Endothelial cell (in vitro differentiated cells): ENCODE results near the gene F7. TPM values are rescaled to one million over a fixed set of nuclear protein-coding genes. Genes with fewer than 3 reads are reported as not detected.

Experiments used
- DNase-seq: peaks from one replicate; pipeline ENCODE4 v3.0.0; 2021; ENCODE audit warnings: low spot score
- H3K27ac Mint-ChIP-seq: one replicate; pipeline ENCODE4 v1.8.0; 2021; ENCODE audit warnings: mixed read lengths, inconsistent platforms; ENCODE audit not compliant: unreplicated experiment
- H3K27me3 Mint-ChIP-seq: one replicate; pipeline ENCODE4 v1.8.0; 2021; ENCODE audit warnings: mild to moderate bottlenecking, moderate library complexity, mixed read lengths, inconsistent platforms; ENCODE audit not compliant: unreplicated experiment
- H3K36me3 Mint-ChIP-seq: one replicate; pipeline ENCODE4 v1.8.0; 2021; ENCODE audit warnings: mild to moderate bottlenecking, low read depth, mixed read lengths, inconsistent platforms; ENCODE audit not compliant: unreplicated experiment
- H3K4me1 Mint-ChIP-seq: one replicate; pipeline ENCODE4 v1.8.0; 2021; ENCODE audit warnings: mild to moderate bottlenecking, mixed read lengths, inconsistent platforms; ENCODE audit not compliant: unreplicated experiment
- H3K4me3 Mint-ChIP-seq: one replicate; pipeline ENCODE4 v1.8.0; 2021; ENCODE audit warnings: mild to moderate bottlenecking, mixed read lengths, inconsistent platforms; ENCODE audit not compliant: unreplicated experiment
- H3K9me3 Mint-ChIP-seq: one replicate; pipeline ENCODE4 v1.8.0; 2021; ENCODE audit warnings: mixed read lengths, inconsistent platforms; ENCODE audit not compliant: unreplicated experiment
- CTCF ChIP-seq: fragments of 200-600 bp; sonication (generic); IDR thresholded peaks from one replicate; pipeline ENCODE4 v1.5.0; 2021; ENCODE audit warnings: antibody characterized with exemption; ENCODE audit not compliant: unreplicated experiment
- total RNA-seq: library from RNA; stranded (reverse); fragmentation: NEBNext Ultra II Directional; extraction: Animal tissue kit (Norgen Biotek cat#: 25700); gene quantifications from one replicate; pipeline ENCODE4 v1.2.1, GENCODE V29; 2021; ENCODE audit not compliant: unreplicated experiment

Gene F7
- total RNA-seq, 1 donor from 2014 or later: not detected

DNA sequence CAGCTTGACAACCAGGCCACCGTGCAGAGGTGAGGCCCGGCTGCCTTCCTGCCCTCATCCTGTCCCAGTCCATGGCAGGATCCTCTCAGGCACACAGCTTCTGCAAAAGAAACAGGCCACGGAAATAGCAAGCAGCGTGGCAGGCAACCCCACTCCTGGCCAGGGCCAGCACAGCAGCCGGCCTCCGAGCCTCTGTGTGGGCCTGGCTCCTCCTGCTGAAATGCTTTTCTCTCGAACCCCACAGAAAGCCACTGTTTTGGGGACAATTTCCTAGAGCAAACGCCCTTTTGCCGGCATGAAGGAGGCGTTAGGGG is 39.5 kb upstream of the F7 start:
- no peak for TF ChIP-seq CTCF
- Mint-ChIP-seq H3K27ac (no peak overlapping the region), H3K4me1 (no peaks in the 10 kb centered on the region), H3K27me3 (peaks cover 14% of the 10 kb centered on the region), H3K9me3 (no peaks in the 10 kb centered on the region), H3K4me3 (no peak overlapping the region), H3K36me3 (peaks cover 3% of the 10 kb centered on the region)
- no peak for DNase-seq

- no peak for TF ChIP-seq CTCF
- no peak for DNase-seq
- H3K27me3 Mint-ChIP-seq: peaks cover 14% of the 10 kb centered on the region
- H3K27ac Mint-ChIP-seq: no peak overlapping the region
- no peaks in the 10 kb centered on the region for H3K9me3 Mint-ChIP-seq
- H3K36me3 Mint-ChIP-seq: peaks cover 3% of the 10 kb centered on the region
- no peak overlapping the region for H3K4me3 Mint-ChIP-seq
- H3K4me1 Mint-ChIP-seq: no peaks in the 10 kb centered on the region
Measured at GRCh38 chr13:113066746-113067145, 38.8 kb upstream of the F7 start.

GRCh38 chr13:113069861-113070805 is 35.5 kb upstream of the F7 start:
- Mint-ChIP-seq H3K4me1 (no peaks in the 10 kb centered on the region), H3K27me3 (peaks cover 6% of the 10 kb centered on the region), H3K9me3 (no peaks in the 10 kb centered on the region), H3K27ac (no peak overlapping the region), H3K36me3 (no peaks in the 10 kb centered on the region), H3K4me3 (no peak overlapping the region)
- DNase-seq: no peak
- TF ChIP-seq CTCF: no peak

DNA sequence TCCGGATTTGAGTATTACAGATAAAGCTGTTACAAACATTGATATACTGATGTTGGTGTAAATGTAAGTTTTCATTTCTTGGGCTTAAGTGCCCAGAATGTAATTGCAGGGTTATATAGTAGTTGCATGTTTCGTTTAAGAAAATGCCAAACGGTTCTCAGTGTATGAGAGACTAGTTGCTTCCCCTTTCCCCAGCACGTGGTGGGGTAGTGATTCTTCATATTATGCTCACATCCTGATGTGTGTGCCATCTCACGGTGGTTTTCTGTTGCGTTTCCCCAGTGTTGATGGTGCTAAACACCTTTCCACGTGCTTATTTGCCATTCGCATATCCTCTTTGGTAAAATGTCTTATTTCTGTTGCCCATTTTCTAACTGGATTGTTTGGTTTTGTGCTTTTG is 34.7 kb upstream of the F7 start:
- peaks cover 6% of the 10 kb centered on the region for H3K27me3 Mint-ChIP-seq
- no peaks in the 10 kb centered on the region for H3K9me3 Mint-ChIP-seq
- H3K27ac Mint-ChIP-seq: no peak overlapping the region
- TF ChIP-seq CTCF: no peak
- DNase-seq: no peak
- no peaks in the 10 kb centered on the region for H3K4me1 Mint-ChIP-seq
- no peaks in the 10 kb centered on the region for H3K36me3 Mint-ChIP-seq
- no peak overlapping the region for H3K4me3 Mint-ChIP-seq

GRCh38 chr13:113072376-113072775 is 33.2 kb upstream of the F7 start:
- Mint-ChIP-seq H3K9me3 (no peaks in the 10 kb centered on the region), H3K27me3 (peaks cover 3% of the 10 kb centered on the region), H3K27ac (no peak overlapping the region), H3K36me3 (no peaks in the 10 kb centered on the region), H3K4me1 (no peaks in the 10 kb centered on the region), H3K4me3 (no peak overlapping the region)
- no peak for TF ChIP-seq CTCF
- DNase-seq: no peak
